Stimulated activated CD4-positive, alpha-beta T cell treated with anti-CD3 and anti-CD28 coated beads, TNF-alpha, amount 100 ng/mL, for 1 hour (primary cell): Measurements from ENCODE around the gene ATP8B4.

Experiments used
- DNase-seq, 3 donors: peaks; one replicate each; pipeline ENCODE4 v3.0.0-alpha.2; 2020; ENCODE audit warnings: low read depth in 3 of 3, low spot score in 1 of 3

ATP8B4 gene

DNA sequence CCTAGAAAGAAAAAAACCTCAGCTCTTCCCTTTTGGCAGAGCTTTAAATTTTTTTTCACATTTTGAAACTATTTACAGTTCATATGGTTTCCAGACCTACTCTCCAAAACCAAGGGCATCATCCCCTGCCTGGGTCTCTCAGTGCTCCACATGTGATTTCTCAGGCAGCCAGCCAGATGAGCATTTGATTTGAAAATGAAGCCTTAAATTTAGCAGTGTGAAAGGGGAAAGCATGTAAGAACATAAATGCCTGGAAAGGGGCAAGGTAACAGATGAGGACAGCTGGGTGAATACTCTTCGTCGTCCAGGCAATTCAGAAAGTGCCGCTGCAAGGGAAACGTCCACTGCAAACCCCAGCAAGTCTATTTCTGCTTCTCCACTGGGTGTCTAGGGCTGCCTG, 94.8 kb downstream of the ATP8B4 start:
- DNase-seq, result no peak

DNA sequence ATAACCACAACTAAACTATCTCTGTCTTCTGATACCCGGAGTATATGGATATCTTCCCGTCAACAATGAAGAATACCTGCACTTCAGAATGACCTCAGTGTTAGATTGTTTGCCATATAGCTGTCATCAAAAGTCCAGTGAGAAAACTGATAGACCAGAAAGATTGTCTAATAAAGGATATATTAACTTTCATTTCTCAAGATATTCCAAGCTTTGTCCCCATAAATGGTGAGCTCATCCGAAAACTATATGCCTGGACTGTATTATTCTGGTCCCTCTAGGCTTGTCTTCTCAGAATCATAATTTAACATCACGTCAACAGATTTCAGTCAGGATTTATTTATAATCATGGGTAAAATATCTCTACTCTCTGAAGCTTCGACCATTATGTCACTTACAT, 100.5 kb downstream of the ATP8B4 start:
- no peak for DNase-seq

- DNase-seq, result no peak
These were observed 101.5 kb downstream of the ATP8B4 start for GRCh38 chr15:50017522-50017921.

GRCh38 chr15:50016951-50017350, 102.1 kb downstream of the ATP8B4 start:
- no peak for DNase-seq

GRCh38 chr15:50012790-50013189, 106.2 kb downstream of the ATP8B4 start:
- no peak for DNase-seq

- no peak for DNase-seq
These were observed 109.4 kb downstream of the ATP8B4 start for GRCh38 chr15:50009634-50010033.

DNA sequence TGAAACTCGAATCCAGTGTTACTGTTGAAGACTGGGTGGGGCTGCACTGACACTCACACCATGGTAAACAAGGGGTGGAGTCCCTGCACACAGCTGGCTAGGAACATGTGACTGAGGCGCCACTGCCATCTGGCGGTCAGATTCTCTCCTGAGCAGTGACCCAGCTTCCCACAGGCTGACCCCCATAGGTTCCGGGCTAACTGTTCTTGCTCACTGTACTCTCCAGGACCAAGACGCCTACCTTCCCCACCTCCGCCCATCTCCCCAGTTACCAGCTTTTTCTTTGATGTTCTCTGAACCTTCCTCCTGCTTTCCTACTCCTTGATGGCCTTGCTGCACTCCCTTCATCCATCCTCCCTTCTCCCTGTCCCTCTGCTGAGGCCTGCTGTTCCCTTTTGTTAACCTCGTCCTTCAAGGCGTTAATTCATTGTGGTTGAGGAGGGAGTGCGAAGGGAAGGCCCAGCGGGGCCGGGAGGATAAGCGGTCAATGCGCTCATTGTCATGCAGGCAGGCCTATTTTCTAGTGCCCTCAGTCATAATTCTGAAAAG, 115.2 kb downstream of the ATP8B4 start:
- peak in 2 of 3 donors; percentile 4 to 7 for DNase-seq

GRCh38 chr15:49991587-49991986, 127.4 kb downstream of the ATP8B4 start:
- DNase-seq, result no peak

DNA sequence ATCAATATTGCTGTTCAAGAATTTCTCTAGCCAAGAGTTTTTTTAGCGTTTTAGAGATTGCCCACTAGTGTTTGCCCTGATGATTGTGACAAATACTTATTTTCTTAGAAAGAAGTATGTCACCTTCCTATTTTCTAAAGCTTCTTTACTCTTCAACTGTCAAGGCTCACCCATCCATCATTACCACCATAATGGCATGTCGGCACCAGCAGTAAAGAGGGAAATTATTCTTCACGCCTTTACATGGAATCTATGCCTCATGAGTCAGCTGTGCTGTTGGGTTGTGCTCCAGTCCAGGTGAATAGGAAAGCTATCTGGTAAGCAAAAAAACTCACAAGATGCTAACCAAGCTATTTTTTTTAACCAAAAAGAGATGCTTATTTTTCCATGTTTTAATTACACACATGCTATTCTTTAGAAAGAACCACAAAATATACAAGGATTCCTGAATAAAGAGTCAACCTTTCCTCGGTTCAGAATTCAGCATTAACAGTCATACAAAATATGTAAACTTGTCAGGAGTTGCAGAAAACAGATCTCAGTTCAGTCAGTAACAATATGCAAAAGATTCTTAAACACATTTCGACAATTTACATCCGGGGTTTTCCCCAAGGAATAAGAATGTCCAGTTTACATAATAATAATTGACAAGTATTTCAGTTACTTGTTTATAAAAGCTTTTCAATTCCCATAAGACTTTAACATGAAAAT, 128.0 kb downstream of the ATP8B4 start:
- DNase-seq, result no peak

DNA sequence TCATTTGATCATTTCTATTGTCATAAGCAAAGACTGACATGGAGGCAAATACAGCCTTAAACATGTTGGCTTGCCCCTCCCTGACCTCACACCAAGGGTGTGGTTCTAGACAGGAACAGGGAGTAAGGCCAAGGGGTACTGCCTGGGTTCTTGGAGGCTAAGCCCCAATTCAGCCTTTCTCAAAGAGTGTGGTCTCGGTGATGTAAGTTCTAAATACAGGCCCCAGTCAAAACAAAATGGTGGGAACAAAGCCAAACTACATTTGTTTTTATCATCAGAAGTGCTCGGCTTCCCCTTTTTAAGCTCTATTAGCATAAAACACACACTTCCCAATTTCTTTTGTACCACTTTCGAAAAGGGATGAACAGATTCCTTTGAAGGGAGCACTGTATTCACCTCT, 129.5 kb downstream of the ATP8B4 start:
- DNase-seq, result no peak

GRCh38 chr15:49988766-49989165, 130.3 kb downstream of the ATP8B4 start:
- DNase-seq, result no peak

DNA sequence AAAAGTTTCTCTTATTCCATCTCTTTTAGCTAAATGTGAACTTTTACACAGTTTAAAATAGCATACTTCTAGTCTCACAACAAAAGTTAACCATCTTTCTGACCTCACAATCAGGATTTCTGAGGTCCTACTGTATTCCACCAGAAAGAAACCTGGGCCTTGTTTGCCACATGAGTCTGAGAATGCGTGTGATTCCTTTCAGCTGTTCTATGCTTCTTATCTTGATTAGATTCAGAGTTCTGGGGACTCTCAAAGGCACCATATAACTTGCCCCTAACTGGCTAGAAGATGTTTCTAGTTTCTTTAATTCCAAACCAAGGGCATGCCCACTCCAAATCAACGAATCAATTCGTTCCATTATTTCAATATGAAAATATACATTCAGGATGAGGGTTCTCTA, 131.1 kb downstream of the ATP8B4 start:
- no peak for DNase-seq

DNA sequence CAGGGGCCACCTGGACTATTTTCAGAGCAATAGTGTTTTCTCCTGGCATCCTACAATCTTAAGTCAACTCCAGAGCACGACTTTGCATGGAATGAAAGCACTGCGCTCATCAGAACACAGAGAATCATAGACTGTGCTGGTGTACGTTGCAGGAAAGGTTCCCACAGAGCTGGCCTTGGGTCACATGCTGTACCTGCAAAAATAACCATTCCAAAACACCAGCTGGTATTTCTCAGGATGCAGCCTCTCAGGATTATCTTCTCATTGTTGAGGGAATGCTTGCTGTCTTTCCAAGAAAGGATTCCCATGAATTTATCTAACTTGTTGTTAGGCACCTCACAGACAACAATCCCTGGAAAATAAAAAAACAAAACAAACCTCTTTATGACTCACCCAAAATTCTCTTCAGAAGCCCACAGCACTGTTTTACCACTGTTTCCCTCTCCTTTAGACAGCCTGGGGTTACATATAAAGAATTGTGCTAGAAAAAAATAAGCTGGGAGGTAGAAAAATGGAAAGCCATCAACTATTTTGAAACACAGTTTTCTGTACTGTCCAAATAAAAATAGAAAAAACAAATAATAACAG, 131.7 kb downstream of the ATP8B4 start:
- DNase-seq, result no peak

DNA sequence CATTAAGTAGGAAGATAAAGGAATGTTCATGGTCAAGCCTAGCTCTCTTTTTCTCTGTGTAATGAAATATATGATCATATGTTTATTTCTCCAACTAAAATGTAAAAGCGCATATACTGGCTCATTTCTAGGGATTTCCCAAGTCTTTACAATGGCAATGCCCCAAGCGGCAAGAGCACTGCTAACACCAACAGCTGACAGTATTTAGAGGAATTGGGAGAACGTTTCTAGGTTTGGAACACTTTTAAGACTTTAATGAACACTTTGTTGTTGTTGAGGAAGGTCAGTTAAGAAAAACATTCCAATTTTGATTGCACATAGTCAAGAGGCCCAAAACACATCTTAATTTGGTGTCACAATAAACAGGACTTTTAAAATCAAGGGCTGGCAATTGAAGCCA, 132.7 kb downstream of the ATP8B4 start:
- DNase-seq, result no peak

DNA sequence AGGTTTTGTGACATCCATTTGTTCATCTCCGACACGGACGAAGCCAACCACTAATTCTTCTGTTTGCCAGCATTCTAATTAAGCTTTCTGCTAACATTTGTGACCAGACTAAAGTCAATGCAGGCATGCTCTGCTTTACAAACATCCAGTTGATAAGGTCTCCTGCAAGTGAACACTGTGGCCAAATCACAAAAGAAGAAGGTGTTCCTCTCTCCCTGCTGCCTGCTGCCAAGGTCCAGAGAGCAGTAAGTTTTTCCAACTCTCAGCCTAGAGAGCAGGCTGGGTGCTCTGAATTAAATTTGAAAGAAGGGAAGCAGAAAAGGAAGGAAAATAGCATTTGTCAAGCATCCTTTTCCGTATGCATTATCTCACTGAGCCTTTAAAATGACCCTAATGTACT, 133.6 kb downstream of the ATP8B4 start:
- DNase-seq, result no peak

GRCh38 chr15:49984436-49984835, 134.6 kb downstream of the ATP8B4 start:
- DNase-seq, result no peak

DNA sequence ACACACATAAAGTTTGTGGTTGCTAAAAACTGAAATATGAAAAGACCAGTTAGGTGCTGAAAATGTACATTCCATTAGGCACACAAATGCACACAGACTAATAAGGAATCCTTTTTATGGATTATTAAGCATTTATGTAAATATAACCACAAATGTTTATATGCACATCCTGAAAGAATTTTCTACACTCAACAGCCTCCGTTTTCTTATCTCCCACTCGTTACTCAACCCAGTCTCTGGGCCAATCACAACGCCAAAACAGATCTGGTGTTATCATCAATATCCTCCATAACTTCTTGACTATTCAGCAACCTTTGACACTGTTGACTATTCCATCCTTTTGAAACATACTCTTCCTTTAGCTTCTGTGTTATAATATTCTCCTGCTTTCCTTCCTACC, 136.4 kb downstream of the ATP8B4 start:
- DNase-seq, result no peak

DNA sequence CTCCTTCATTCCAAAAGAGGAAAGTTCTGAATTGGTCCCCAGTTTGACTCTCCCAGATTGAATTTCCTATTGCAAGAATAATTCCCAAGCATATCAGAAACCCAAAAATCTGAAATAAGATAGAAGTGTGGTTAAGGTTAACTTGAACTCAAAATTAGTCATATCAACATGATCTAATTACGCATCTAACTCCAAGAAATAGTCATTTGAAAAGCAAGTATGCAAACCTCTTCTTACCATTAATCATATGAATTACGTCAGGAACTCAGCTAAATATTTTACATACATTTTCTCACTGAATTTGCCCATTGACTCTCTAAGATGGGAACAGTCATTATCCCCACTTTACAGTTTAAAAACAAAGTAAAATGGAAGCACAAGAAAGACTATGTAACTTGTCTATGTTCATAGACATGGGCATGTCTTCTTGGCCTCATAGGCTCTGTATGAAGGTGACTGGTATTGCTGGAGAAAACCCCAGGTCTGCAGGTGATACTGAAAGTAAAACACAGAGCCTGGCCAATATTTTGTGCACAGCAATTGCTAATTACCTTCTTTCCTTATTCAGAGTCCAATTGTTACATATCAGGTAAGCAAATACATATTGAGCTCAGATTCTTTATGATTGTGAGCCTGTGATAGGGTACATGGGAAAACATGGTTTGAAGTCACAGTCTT, 139.2 kb downstream of the ATP8B4 start:
- DNase-seq, result no peak

DNA sequence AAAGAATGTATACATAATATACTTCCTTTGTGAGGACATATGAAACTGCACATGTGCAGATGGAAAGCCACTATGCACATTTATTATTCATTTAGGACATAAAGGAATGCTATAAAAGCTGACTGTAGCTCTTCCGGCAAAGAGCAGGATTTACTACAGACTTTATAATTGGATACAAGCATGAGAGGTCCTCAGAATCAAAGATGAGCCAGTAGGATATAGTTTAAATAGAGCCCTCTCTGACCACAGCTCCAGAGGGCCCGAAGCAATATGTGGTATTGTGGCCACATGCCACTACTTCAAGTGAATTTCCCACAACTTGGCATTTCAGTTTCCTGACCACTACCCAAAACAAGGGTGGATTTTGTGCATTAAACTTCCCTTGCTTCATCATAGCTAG, 140.9 kb downstream of the ATP8B4 start:
- DNase-seq, result no peak

DNA sequence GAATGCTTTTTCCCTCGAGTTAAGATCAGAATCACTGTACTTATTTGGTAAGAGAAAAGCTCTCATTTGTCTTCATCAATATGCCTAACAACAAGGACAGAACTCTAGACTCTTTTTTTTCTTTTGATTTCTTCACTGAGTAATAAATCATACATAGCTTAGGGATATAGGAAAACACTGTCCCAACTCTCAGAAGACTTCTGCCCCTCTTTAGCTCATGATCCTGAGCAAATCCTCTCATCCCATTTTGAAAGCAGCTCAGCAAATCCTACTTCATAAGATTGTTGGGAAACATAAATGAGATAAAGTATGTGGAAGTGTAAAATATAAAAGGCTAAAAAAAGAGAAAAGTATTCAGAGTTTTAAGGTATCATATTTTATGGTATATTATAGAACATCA, 141.7 kb downstream of the ATP8B4 start:
- DNase-seq, result no peak

DNA sequence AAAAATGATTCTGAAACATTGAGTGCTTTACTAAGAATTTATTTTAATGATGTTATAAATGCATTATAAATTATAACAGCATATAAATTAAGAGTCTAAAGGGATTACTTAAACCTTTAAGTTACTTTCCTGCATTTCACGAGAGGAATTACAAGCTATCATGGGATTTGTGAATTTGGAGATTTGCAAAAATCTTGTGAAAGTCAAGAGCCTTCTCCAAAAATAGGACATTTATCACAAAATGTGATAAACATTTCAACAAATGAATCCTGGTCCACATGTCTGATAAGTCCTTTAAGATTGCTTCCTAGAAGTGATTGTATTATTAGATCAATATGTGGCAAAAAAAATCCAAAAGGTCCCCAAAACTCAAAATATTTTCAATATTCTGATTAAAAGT, 154.5 kb downstream of the ATP8B4 start:
- no peak for DNase-seq

DNA sequence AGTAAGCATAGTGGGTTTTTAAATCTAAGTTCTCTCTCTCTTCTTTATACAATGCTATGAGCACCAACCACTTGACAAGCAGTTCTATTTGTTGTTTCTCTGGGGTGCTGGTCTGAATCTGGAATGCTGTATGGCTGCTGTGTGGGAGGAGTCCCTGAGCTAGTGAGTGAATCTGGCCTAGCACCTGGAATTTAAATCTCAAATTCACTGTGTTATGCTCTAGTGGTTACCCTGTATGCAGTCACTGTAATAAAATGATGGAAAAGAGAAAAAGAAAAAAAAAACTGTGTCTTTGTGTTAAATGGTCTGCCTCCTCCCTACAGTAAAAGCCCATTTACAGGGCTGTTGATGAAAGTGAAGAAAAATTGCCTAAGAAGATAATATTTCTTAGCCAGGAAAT, 155.0 kb downstream of the ATP8B4 start:
- DNase-seq, result no peak
